Esophagus muscularis mucosa (tissue), 4 donors: ENCODE data around the gene ACOXL.

ENCODE experiments used
- CTCF ChIP-seq, 3 experiments: fragments of 200-600 bp in 2 of 3; fragments of 450-650 bp in 1 of 3; sonication (generic) in 2 of 3; IDR thresholded peaks; one replicate each; pipeline ENCODE4 v1.5.1; 2017 to 2019; ENCODE audit warnings: antibody characterized with exemption in 3 of 3, mild to moderate bottlenecking in 2 of 3, moderate library complexity in 1 of 3
- EP300 ChIP-seq: sonication (generic); formaldehyde crosslinking; IDR thresholded peaks from one replicate; pipeline ENCODE4 v1.6.1; 2017; ENCODE audit warnings: antibody characterized with exemption
- POLR2A ChIP-seq: fragments of 450-650 bp; IDR thresholded peaks from one replicate; pipeline ENCODE4 v1.6.1; 2017; ENCODE audit warnings: antibody characterized with exemption, moderate library complexity, mild to moderate bottlenecking, low read depth
- POLR2AphosphoS5 ChIP-seq, 2 donors: sonication (generic); formaldehyde crosslinking; IDR thresholded peaks; one replicate each; pipeline ENCODE4 v1.6.1; 2017; ENCODE audit warnings: antibody characterized with exemption in 2 of 2

- TF ChIP-seq POLR2A (no peak), POLR2AphosphoS5 (IDR thresholded peaks at IDR 0.05) (no peak), CTCF (IDR thresholded peaks at IDR 0.05) (no peak), EP300 (no peak)
Observed at GRCh38 chr2:110793034-110793433, 60.7 kb downstream of the ACOXL start.
